ENCODE results near the gene DYNC1I1. TPM values are rescaled to one million over a fixed set of nuclear protein-coding genes. Genes with fewer than 3 reads are reported as not detected.

DYNC1I1 gene
- total and polyA plus RNA-seq, 2 of the 4 experiments (the other 2 are of a cell fraction) = under 0.01 to 0.15 TPM

DNA sequence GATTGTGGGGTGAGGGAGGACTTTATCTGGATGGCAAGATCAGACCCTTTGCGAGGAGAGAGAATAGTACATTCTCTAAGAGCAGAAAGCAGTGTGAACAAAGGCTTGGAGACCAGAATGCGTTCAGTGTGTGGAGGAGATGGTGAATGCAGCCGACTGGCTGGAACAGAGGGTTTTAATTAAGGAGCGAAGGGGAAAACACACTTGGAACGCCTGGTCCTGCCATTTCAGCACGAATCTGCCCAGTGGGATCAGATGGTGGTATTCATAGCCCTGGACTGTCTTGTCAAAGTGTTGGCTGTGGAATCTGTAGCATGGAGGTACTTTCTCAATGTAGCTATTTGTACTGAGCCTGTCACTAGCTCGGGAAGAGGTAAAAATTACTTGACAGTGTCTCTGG lies 288.7 kb downstream of the DYNC1I1 start:
- Histone ChIP-seq H2BK5ac (ENCODE audit: low read depth, low read length, poor library complexity, severe bottlenecking) (no peak overlapping the region), H3K18ac (ENCODE audit: low read depth, low read length) (no peak overlapping the region), H4K5ac (ENCODE audit: low read depth, low read length) (no peak overlapping the region), H2BK120ac (ENCODE audit: low read depth, low read length) (no peak overlapping the region), H3K9me1 (ENCODE audit: insufficient read depth, low read length) (no peaks in the 10 kb centered on the region), H3K9me3 (ENCODE audit: control insufficient read depth, insufficient read depth, low read length) (no peaks in the 10 kb centered on the region), H3K4me3 (ENCODE audit: insufficient read depth, low read depth, low read length) (no peak overlapping the region), H2AK5ac (ENCODE audit: low read depth, low read length) (no peak overlapping the region), H3K36me3 (ENCODE audit: control insufficient read depth, insufficient read depth, low read length) (no peaks in the 10 kb centered on the region), H3K14ac (replicated peaks; ENCODE audit: low read depth, low read length) (no peak overlapping the region), H3K4me1 (ENCODE audit: control insufficient read depth, insufficient read depth, low read length) (no peaks in the 10 kb centered on the region), H2BK15ac (ENCODE audit: low read depth, low read length) (no peak overlapping the region), H3K56ac (ENCODE audit: extremely low read depth, insufficient read depth, low read length) (no peak overlapping the region), H2BK20ac (ENCODE audit: low read depth, low read length) (no peak overlapping the region), H3K27me3 (ENCODE audit: control insufficient read depth, insufficient read depth, low read length) (peaks cover 5% of the 10 kb centered on the region), H4K20me1 (ENCODE audit: insufficient read depth, low read length) (no peaks in the 10 kb centered on the region), H3K27ac (ENCODE audit: insufficient read depth, low read length) (no peak overlapping the region), H4K8ac (ENCODE audit: low read depth in 2 of 2, low read length in 2 of 2) (no peak overlapping the region), H2AK9ac (replicated peaks; ENCODE audit: low read depth, low read length, poor library complexity) (no peak overlapping the region), H2AFZ (replicated peaks; ENCODE audit: low read length, poor library complexity) (no peak overlapping the region), H4K91ac (ENCODE audit: insufficient read depth, low read depth, low read length) (no peak overlapping the region), H3K4me2 (ENCODE audit: low read depth, low read length) (no peak overlapping the region), H3K4ac (ENCODE audit: low read depth, low read length) (no peak overlapping the region), H3K9ac (ENCODE audit: low read depth, low read length) (no peak overlapping the region), H3K23ac (ENCODE audit: low read depth, low read length) (no peak overlapping the region), H3K79me1 (ENCODE audit: low read depth in 1 of 2, low read length in 2 of 2) (no peaks in the 10 kb centered on the region)
- no peak for ATAC-seq (ENCODE audit: low read depth)
- no TSS peak for BruUV-seq (replicated peaks)
- TF ChIP-seq FOS (IDR thresholded peaks at IDR 0.05; ENCODE audit: low read depth, low read length) = no peak
- no peak for DNase-seq
- 65% methylated on average over 3 of the region's 7 CpGs; no CpG with 5 or more reads in 1 of the 2 experiments for WGBS, 2 experiments (ENCODE audit: extremely low coverage in 2 of 2, insufficient read length in 1 of 2)
- dilution Hi-C loops (cut with HindIII; ENCODE audit: low sequenced_read_pairs, unreplicated experiment) (no loop called here), intact Hi-C loops (cut with micrococcal nuclease) (no loop called here), in situ Hi-C loops (cut with MboI; ENCODE audit: low sequenced_read_pairs) (no loop called here)
- ChIA-PET CTCF (interaction anchor here (0.6 kb wide), 1 partner anchor 865 kb away, joined by 3 read pairs; no protein-coding TSS in a partner anchor), POLR2A (ENCODE audit: unreplicated experiment) (no interaction called here)
